GM12872 (cell line): ENCODE measurements around the gene REXO1.

Experiments
- CTCF ChIP-seq: IDR thresholded peaks from 3 replicates; pipeline ENCODE4 v1.5.1; 2011; ENCODE audit warnings: low read depth, mild to moderate bottlenecking, low read length, moderate library complexity; ENCODE audit not compliant: insufficient read depth

The REXO1 gene

GRCh38 chr19:1805401-1806183 is 42.7 kb downstream of the REXO1 start:
- no peak for TF ChIP-seq CTCF

GRCh38 chr19:1804858-1805257 is 43.4 kb downstream of the REXO1 start:
- TF ChIP-seq CTCF: no peak

DNA sequence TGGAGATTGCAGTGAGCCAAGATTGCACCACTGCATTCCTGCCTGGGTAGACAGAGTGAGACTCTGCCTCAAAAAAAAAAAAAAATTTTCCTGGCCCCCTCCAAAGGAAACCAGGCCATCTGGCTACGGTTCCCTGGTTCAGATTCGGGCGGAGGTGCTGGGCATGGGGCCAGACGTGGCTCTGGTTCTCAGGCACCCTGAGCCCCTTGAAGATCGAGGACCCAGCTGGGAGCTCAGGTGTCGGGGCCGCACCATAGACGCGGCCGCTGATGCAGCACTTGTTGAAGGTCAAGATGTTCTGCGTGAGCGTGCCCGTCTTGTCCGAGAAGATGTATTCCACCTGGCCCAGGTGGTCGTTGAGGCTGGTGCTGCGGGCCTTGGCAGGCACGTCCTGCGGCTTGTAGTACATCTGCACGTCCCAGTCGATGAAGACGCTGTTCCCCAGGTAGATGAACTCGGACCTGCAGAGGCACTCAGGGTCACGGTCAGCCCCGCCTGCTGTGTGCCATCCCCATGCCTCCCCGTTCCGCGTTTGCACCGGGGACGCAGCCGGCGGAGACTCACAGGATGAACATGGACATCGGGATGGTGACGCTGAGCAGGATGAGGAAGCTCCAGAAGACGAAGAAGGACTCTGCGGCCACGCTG is 48.5 kb downstream of the REXO1 start:
- no peak for TF ChIP-seq CTCF

- no peak for TF ChIP-seq CTCF
These were observed 51.7 kb downstream of the REXO1 start for GRCh38 chr19:1796395-1797142.

- TF ChIP-seq CTCF: no peak
These were observed 53.7 kb downstream of the REXO1 start for GRCh38 chr19:1794424-1795172.

GRCh38 chr19:1791879-1792278 is 56.4 kb downstream of the REXO1 start:
- TF ChIP-seq CTCF: no peak
